ENCODE results near the gene KLHL35.
"Not testable (repeated sequence)": the region's sequence is repeated elsewhere in the genome, so short reads cannot be mapped to it uniquely, and the experiment has no call there.

The KLHL35 gene

DNA sequence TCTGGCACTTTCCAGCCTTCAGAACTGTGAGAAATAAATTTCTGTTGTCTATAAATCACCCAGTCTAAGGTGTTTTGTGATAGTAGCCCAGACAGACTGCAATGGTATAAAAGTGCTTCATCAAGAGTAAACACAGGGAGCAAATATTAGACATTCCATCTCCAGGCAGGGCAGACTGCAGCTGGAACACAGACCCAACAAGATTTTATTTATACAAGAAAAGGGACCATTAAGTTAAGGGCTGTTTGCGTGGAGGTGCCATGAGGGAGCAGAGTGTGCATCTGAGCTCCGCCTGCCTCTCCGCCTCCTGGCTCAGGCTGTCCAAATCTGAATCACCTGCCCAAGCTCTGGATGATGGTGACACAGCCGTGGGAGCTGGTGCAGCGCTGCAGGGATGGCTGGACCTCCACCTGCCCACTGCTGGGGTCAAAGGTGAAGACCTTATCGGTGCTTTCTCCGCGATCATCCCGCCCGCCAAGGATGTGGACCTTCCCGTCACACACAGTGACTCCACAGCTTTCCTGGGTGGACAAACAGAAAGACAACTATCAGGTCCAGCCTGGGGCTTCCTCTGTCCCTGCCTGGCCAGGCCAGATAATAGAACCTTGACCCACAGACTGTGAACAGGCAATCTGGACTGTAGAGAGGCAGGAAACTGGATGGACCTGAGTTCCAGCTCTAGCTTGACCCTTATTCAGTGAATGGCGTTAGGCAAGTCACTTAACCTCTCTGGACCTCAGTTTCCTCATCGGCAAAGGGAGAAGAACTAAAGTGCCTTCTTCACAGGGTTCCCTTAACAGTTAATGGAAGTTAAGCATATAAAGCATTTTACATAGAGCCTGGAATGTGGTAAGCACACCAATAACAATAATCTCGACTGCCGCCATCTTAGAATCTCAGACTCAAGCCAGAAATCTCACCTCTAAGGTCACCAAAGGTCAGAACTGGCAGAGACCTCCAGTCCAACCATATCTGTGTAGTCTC lies 10.5 kb downstream of the KLHL35 start:
- DNase-seq = no peak

DNA sequence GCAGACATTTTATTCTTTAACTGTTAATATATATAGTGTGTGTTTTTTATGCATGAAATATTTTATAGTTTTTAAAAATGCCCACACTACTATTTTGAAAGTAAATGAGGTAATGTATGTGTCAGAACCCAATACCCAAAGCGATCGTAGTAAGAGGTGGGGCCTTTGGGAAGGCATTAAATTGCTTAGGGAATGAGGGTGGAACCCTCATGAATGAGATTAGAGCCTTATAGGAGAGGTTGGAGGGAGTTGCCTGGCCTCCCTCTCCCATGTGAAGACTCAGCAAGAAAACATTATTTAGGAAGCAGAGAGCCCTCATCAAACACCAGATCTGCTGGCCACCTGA lies 11.1 kb downstream of the KLHL35 start:
- no peak for DNase-seq

- DNase-seq = no peak
Measured at GRCh38 chr11:75421035-75421602, 11.9 kb downstream of the KLHL35 start.

DNA sequence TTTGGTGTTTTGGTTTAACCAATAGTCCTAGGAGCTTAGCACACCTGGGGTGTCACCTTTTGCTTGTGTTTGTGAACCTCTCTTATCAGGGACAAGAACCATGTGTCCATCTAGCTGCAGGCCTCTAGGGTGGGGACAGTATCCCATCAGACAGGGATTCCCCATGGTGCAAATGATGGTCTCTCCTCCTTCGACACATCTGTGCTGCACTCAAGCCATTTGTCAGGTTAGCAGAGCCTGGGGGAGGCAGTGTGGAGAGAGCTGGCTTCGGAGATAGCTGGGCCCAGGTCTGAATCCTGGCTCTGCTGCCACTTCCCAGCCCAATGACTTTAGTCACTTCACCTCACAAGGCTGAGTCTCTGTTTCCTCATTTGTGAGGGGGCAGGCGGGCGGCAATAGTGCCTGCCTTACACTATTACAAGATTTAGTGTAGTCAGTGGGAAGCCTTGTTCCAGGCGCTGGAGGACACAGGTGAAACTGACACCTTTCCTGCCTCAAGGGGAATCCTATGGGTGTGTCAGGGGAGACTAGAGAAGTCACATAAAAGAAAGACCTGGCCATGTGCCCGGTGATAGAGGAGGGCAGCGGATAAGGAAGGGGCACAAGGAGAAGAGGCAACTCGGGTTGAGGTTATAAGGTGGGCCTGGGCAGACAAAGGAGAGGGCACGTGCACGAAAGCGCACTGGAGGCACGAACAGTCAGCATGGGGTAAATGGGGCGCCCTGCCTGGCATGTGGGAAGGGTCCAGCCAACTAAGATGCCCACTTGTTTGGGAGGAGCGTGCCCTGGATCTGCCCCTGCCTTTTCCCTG lies 12.6 kb downstream of the KLHL35 start:
- DNase-seq = no peak

DNA sequence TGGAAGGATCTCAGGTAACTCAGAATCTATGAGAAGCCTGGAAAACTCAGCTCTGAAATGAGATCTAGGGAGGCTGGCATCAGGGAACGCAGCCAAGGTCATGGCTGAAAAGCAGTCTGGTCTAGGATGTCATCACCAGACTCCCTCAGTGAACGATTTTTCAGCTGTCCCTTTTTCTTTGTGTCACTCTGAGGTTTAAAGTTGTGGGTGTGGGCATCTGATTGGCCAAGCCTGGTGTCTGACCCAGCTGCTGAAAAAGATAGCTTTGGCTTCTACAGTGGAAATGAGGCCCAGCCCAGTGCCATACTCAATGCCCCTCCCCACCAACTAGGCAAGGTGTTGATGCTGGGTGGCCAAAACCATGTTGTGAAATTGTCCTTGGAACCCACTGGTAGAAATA lies 19.1 kb downstream of the KLHL35 start:
- no peak for DNase-seq

DNA sequence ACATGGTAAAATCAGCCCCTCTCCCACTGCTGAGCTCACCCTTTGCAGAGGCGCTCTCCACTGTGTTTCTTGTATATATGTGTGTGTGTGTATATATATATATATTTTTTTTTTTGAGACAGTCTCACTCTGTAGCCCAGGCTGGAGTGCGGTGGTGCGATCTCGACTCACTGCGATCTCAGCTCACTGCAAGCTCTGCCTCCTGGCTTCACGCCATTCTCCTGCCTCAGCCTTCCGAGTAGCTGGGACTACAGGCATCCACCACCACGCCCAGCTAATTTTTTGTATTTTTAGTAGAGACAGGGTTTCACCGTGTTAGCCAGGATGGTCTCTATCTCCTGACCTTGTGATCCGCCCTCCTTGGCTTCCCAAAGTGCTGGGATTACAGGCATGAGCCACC lies 19.9 kb downstream of the KLHL35 start:
- not testable (repeated sequence) for DNase-seq

DNA sequence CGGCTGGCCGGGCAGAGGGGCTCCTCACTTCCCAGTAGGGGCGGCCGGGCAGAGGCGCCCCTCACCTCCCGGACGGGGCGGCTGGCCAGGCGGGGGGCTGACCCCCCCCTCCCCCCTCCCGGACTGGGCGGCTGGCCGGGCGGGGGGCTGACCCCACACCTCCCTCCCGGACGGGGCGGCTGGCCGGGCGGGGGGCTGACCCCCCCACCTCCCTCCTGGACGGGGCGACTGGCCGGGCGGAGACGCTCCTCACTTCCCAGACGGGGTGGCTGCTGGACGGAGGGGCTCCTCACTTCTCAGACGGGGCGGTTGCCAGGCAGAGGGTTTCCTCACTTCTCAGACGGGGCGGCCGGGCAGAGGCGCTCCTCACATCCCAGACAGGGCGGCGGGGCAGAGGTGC lies 23.0 kb downstream of the KLHL35 start:
- not testable (repeated sequence) for DNase-seq

DNA sequence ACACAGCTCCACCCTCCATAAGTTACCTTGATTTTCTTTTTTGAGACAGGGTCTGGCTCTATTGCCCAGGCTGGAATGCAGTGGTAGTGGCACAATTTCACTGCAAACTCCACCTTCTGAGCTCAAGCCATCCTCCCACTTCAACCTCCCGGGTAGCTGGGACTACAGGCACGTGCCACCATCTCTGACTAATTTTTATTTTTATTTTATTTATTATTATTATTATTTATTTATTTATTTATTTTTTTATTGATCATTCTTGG lies 24.1 kb downstream of the KLHL35 start:
- no peak for DNase-seq

GRCh38 chr11:75406338-75406777 lies 26.6 kb downstream of the KLHL35 start:
- DNase-seq = no peak

- no peak for DNase-seq
Measured at GRCh38 chr11:75403983-75404658, 28.9 kb downstream of the KLHL35 start.

DNA sequence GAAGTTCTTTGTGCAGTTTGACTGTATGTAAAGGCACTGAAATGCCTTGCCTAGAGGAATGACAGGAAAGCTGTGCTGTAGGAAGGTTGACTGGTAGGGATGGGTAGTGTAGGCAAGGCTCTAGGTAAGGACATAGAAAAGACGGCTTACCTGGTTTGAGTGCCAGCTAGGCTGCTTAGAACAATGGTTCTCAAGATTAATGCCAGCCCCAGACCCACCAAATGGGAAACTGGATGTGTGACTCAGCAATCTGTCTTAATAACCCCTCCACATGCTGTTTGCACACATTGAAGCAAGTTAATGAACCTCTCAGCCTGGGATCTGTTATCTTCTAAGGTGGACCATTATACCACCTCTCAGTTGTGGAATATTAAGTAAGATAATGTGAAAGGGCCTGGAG lies 30.0 kb downstream of the KLHL35 start:
- DNase-seq = no peak

GRCh38 chr11:75402002-75402773 lies 30.8 kb downstream of the KLHL35 start:
- no peak for DNase-seq

- no peak for DNase-seq
Measured at GRCh38 chr11:75400146-75400865, 32.7 kb downstream of the KLHL35 start.

DNA sequence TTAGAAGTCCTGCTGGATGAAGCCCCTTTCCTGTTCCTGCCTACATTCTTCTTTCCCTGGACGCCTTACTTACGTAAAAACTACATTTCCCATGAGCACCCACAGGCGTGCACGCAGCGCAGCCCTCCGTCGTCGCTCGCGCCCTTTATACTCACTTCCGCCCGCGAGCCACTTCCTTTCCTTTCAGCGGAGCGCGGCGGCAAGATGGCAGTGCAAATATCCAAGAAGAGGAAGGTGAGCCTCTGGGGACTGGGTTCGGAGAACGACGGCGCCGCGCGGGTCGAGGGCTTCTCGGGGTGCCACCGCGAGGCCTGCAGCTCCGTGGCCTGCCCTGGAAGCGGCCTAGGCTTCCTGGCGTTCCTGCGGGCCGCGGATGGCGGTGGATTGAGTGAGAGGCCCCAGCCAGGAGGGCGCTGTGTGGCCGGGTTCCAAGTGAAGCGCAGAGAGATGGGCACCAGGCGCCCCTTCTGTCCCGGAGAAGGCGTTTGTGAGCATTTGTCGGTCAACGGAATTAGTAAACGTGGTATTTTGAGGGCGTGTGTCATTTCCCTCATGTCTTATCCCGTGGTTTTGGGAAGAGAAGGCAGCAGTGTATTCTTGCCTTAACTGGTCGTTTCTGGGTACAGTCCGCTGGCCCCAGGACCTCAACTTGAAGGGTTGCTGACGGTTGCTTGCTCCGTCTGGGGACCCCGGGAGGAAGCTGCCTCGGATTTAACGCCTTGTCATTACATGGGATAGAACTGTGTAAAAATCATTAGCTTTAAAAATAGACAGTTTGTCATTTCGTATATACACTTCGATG lies 33.5 kb downstream of the KLHL35 start, which contains the start of gene RPS3:
Gene RPS3 (plus strand): TSS at position 175 of the 802 bp plus-strand sequence. CDS start 30 bp downstream, at position 205.
- DNase-seq = peak; percentile 88

GRCh38 chr11:75398906-75399305 lies 34.1 kb downstream of the KLHL35 start:
- DNase-seq = no peak

DNA sequence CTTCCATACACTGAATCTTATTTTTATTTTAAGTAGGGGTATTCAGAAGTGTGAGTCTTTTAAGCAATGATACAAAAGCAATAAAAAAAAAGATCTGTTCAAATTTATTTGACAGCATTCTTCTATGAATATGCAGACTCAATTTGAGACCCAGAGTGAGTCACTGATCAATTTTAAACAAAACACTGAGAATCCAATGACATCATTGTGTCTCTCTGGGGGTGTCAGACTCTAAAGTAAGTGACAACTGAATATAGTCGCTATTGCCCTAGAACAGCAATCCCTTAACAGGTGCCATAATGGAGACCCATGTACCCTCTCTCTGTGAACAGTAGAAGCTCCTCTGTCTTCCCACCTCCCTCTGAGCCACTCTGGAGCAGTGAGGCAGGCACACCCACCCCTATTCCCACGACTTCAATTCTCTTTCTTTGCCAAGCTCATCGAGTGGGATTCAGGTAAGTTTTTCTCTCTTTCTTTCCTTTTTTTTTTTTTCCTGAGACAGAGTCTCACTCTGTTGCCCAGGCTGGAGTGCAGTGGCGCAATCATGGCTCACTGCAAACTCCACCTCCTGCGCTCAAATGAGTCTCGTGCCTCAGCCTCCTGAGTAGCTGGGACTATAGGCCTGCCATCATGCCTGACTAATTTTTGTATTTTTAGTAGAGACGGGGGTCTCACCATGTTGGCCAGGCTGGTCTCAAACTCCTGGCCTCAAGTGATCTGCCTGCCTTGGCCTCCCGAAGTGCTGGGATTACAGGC lies 38.7 kb downstream of the KLHL35 start:
- DNase-seq = no peak

DNA sequence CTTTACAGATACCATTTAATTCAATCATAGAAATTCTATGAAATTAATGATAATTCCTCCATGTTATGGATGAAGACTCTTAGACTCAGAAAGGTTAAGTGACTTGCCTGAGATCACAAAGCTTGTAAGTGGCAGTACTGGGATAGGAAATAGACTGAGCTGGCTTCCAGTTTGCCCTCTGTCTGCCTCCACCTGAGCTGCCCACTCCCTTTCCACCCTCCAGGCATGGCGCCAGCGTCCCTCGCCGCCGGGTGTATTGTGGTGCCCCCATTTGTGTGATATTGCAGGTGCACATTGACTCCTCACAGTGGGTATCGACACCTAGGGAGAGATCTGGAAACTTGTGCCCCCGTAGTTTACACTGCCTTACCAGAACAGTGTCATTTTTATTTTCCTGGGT lies 43.1 kb downstream of the KLHL35 start:
- DNase-seq = no peak

DNA sequence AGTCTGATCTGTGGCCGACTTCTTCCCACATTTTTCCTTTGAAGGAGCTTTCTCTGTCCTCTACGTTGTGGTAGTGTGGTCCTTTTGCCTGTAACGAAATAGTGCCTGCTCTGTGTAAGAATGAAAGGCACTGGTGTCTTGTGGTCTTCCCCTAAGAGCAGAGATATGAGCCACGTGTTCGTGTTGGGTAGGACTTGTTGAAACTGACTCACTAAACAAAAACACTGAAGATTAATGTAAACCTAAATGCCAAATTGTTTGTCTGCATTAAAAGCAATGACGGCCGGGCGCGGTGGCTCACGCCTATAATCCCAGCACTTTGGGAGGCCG lies 43.8 kb downstream of the KLHL35 start:
- no peak for DNase-seq

GRCh38 chr11:75388386-75389275 lies 44.4 kb downstream of the KLHL35 start:
- DNase-seq = peak; percentile 66

All from GDM1 (cell line).